Nephron progenitor cell (in vitro differentiated cells): ENCODE measurements around the gene ADGRA1.

ENCODE experiments used
- DNase-seq: peaks from one replicate; pipeline ENCODE4 v3.0.0; 2021
- H3K27ac Mint-ChIP-seq: 2 replicates; pipeline ENCODE4 v1.8.0; 2021; ENCODE audit warnings: mild to moderate bottlenecking, moderate library complexity, mixed read lengths
- H3K27me3 Mint-ChIP-seq: 2 replicates; pipeline ENCODE4 v1.8.0; 2021; ENCODE audit warnings: mild to moderate bottlenecking, low read depth, mixed read lengths; ENCODE audit not compliant: poor library complexity
- H3K36me3 Mint-ChIP-seq: 2 replicates; pipeline ENCODE4 v1.8.0; 2021; ENCODE audit warnings: low read depth, mixed read lengths
- H3K4me1 Mint-ChIP-seq: 2 replicates; pipeline ENCODE4 v1.8.0; 2021; ENCODE audit warnings: mixed read lengths
- H3K4me3 Mint-ChIP-seq: 2 replicates; pipeline ENCODE4 v1.8.0; 2021; ENCODE audit warnings: mild to moderate bottlenecking, moderate library complexity, mixed read lengths
- H3K9me3 Mint-ChIP-seq: 2 replicates; pipeline ENCODE4 v1.8.0; 2021; ENCODE audit warnings: mild to moderate bottlenecking, moderate library complexity, mixed read lengths
- TF ChIP-seq, protein P1 (sequence below): fragments of 200-600 bp; sonication (generic); IDR thresholded peaks from 2 replicates; pipeline ENCODE4 v1.5.0; 2021; ENCODE audit warnings: antibody characterized with exemption

The ADGRA1 gene

DNA sequence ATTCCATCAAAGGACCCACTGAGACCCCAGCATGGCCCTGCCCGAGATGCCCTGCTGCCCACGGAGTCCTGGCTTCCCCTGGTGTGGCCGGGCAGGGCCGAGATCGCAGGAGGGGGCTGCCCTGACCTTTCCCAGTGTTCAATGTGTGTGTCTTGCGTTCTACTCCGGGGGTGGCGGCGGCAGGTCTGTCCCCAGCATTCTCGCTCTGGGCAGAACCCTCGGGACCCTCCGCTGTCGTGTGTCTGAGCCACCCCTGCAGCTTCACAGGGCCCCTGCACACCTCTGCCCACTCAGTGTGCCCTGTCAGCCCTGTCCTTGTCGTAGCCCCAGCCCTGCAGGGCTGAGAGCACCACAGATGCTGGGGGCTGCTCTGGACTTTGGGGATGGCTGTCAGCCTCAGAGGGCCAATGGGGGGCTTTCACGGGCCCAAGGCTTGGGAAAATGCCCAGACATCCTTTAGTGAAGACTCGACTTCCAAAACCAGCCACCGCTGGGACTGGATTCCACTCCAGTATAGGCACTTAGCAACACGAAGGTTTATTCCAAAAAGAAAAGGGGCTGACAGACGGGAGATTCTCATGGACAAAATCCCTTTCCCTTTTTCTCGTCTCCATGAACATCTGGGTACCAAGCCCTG lies 42.3 kb downstream of the ADGRA1 start:
- H3K4me3 Mint-ChIP-seq = no peak overlapping the region
- H3K9me3 Mint-ChIP-seq = no peaks in the 10 kb centered on the region
- no peak overlapping the region for H3K27ac Mint-ChIP-seq
- peaks cover 21% of the 10 kb centered on the region for H3K27me3 Mint-ChIP-seq
- TF ChIP-seq, protein P1, sequence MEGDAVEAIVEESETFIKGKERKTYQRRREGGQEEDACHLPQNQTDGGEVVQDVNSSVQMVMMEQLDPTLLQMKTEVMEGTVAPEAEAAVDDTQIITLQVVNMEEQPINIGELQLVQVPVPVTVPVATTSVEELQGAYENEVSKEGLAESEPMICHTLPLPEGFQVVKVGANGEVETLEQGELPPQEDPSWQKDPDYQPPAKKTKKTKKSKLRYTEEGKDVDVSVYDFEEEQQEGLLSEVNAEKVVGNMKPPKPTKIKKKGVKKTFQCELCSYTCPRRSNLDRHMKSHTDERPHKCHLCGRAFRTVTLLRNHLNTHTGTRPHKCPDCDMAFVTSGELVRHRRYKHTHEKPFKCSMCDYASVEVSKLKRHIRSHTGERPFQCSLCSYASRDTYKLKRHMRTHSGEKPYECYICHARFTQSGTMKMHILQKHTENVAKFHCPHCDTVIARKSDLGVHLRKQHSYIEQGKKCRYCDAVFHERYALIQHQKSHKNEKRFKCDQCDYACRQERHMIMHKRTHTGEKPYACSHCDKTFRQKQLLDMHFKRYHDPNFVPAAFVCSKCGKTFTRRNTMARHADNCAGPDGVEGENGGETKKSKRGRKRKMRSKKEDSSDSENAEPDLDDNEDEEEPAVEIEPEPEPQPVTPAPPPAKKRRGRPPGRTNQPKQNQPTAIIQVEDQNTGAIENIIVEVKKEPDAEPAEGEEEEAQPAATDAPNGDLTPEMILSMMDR = no peak
- DNase-seq = no peak
- H3K4me1 Mint-ChIP-seq = peaks cover 15% of the 10 kb centered on the region
- H3K36me3 Mint-ChIP-seq = no peaks in the 10 kb centered on the region

GRCh38 chr10:133130602-133131001 lies 42.9 kb downstream of the ADGRA1 start:
- H3K4me1 Mint-ChIP-seq = peaks cover 13% of the 10 kb centered on the region
- H3K27ac Mint-ChIP-seq = no peak overlapping the region
- no peaks in the 10 kb centered on the region for H3K9me3 Mint-ChIP-seq
- H3K36me3 Mint-ChIP-seq = no peaks in the 10 kb centered on the region
- no peak for DNase-seq
- TF ChIP-seq, protein P1 = no peak
- H3K4me3 Mint-ChIP-seq = no peak overlapping the region
- peaks cover 15% of the 10 kb centered on the region for H3K27me3 Mint-ChIP-seq

- no peak for DNase-seq
- H3K4me1 Mint-ChIP-seq = peaks cover 13% of the 10 kb centered on the region
- TF ChIP-seq, protein P1 = no peak
- no peak overlapping the region for H3K4me3 Mint-ChIP-seq
- no peak overlapping the region for H3K27ac Mint-ChIP-seq
- H3K36me3 Mint-ChIP-seq = no peaks in the 10 kb centered on the region
- no peaks in the 10 kb centered on the region for H3K9me3 Mint-ChIP-seq
- peaks cover 10% of the 10 kb centered on the region for H3K27me3 Mint-ChIP-seq
Measured at GRCh38 chr10:133131053-133131452, 43.3 kb downstream of the ADGRA1 start.

GRCh38 chr10:133131734-133132472 lies 44.2 kb downstream of the ADGRA1 start:
- Mint-ChIP-seq H3K9me3 (no peaks in the 10 kb centered on the region), H3K4me1 (peaks cover 13% of the 10 kb centered on the region), H3K36me3 (no peaks in the 10 kb centered on the region), H3K27me3 (peaks cover 6% of the 10 kb centered on the region), H3K27ac (no peak overlapping the region), H3K4me3 (no peak overlapping the region)
- TF ChIP-seq, protein P1 = no peak
- DNase-seq = no peak

DNA sequence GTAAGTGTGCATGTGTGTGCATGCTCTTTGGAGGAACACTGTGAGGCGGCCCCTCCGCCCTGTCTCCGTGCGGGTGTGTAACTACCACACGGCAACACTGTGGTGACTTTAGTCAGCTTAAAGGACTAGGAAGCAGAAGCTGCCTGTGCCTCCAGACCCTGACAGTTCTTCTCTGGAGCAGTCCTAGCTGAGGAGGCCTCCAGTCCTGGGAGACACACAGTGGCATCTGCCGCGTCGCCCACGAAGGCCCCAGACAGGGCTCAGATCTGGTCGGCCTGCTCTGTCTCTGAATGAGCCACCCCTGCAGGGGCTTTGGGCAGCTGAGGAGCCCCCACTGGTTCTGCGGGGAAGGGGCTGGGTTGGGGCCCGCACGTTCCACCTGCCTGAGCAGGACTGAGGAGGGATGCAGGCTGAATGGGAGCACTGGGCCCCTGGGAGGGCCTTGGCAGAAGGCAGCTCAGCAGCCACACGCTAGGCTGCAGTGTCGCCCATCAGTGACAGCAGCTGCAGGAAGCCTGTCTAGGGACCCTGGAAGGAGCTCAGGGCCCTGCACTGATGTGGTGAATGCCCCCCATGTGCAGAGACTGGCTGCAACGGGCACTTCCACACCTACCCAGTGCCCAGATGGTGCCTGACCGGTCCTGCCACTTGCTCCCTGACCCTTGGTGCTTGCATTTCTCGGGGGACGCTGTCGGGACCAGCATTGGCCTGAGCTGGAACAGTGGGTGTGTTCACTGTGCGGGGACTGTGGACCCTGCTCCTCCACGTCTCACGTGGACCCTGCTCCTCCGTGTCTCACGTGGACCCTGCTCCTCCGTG lies 45.0 kb downstream of the ADGRA1 start:
- Mint-ChIP-seq H3K36me3 (no peaks in the 10 kb centered on the region), H3K27me3 (peaks cover 6% of the 10 kb centered on the region), H3K9me3 (no peaks in the 10 kb centered on the region), H3K4me3 (no peak overlapping the region), H3K27ac (no peak overlapping the region), H3K4me1 (peaks cover 13% of the 10 kb centered on the region)
- no peak for DNase-seq
- TF ChIP-seq, protein P1 = no peak
